Fibroblast of lung (primary cell): ENCODE measurements around the gene RAP1GAP2. TPM values are rescaled to one million over a fixed set of nuclear protein-coding genes. Genes with fewer than 3 reads are reported as not detected.

Experiments used
- DNase-seq, 2 donors: peaks; one replicate each; pipeline versions ENCODE4 v3.0.0 to v3.0.0-alpha.2; 2010; ENCODE audit warnings: low read depth in 2 of 2
- H2AFZ ChIP-seq: 2 replicates; pipeline ENCODE4 v1.5.1; 2012; ENCODE audit warnings: low read length, control low read depth, inconsistent platforms
- H3K27ac ChIP-seq: 2 replicates; pipeline ENCODE4 v1.5.1; 2011; ENCODE audit warnings: low read length, control low read depth; ENCODE audit not compliant: insufficient read depth
- H3K27me3 ChIP-seq: 2 replicates; pipeline ENCODE4 v1.5.1; 2011; ENCODE audit warnings: mild to moderate bottlenecking, low read length; ENCODE audit not compliant: control insufficient read depth, insufficient read depth
- H3K36me3 ChIP-seq: 2 replicates; pipeline ENCODE4 v1.5.1; 2011; ENCODE audit warnings: low read length; ENCODE audit not compliant: control insufficient read depth, insufficient read depth
- H3K4me1 ChIP-seq: 2 replicates; pipeline ENCODE4 v1.5.1; 2011; ENCODE audit warnings: low read length; ENCODE audit not compliant: control insufficient read depth, insufficient read depth; ENCODE audit errors: extremely low read depth
- H3K4me2 ChIP-seq: 2 replicates; pipeline ENCODE4 v1.5.1; 2011; ENCODE audit warnings: low read length, control low read depth; ENCODE audit not compliant: insufficient read depth; ENCODE audit errors: extremely low read depth
- H3K4me3 ChIP-seq, 4 experiments: fragments of 200-600 bp in 1 of 4; sonication (generic) in 1 of 4; replicated peaks in 1 of 4; 2 replicates each; pipeline ENCODE4 v1.5.1; 2011 to 2016; ENCODE audit warnings: low read length in 4 of 4, low read depth in 3 of 4, mild to moderate bottlenecking in 3 of 4, control low read depth in 2 of 4, inconsistent platforms in 1 of 4, mixed read lengths in 1 of 4; ENCODE audit not compliant: insufficient read depth in 1 of 4; ENCODE audit errors: control extremely low read depth in 1 of 4
- H3K79me2 ChIP-seq: 2 replicates; pipeline ENCODE4 v1.5.1; 2012; ENCODE audit warnings: mild to moderate bottlenecking, low read length, inconsistent platforms; ENCODE audit not compliant: control insufficient read depth, insufficient read depth
- H3K9ac ChIP-seq: 2 replicates; pipeline ENCODE4 v1.5.1; 2011; ENCODE audit warnings: mild to moderate bottlenecking, low read length, control low read depth; ENCODE audit not compliant: insufficient read depth
- H3K9me3 ChIP-seq: 2 replicates; pipeline ENCODE4 v1.5.1; 2012; ENCODE audit warnings: low read depth, low read length; ENCODE audit not compliant: control insufficient read depth, insufficient read depth
- H4K20me1 ChIP-seq: 2 replicates; pipeline ENCODE4 v1.5.1; 2011; ENCODE audit warnings: low read length; ENCODE audit not compliant: control insufficient read depth, insufficient read depth; ENCODE audit errors: extremely low read depth
- EZH2 ChIP-seq: IDR thresholded peaks from 2 replicates; pipeline ENCODE4 v1.5.1; 2012; ENCODE audit warnings: low read length, control low read depth, mild to moderate bottlenecking; ENCODE audit errors: missing control alignments
- polyA plus RNA-seq, 2 donors: library from polyadenylated mRNA; depleted of rRNA in 1 of 2; stranded (reverse) in 1 of 2; unstranded in 1 of 2; fragments of >200 nt; gene quantifications; 2 replicates each; pipeline ENCODE4 v1.2.1, GENCODE V29; 2011 to 2012; ENCODE audit warnings: missing spikeins in 1 of 2
- total RNA-seq: library from RNA; depleted of rRNA; stranded (reverse); fragments of >200 nt; gene quantifications from 2 replicates; pipeline ENCODE4 v1.2.1, GENCODE V29; 2014
- TF ChIP-seq, protein P1 (sequence below), 2 donors: IDR thresholded peaks in 1 of 2; conservative IDR thresholded peaks in 1 of 2; 1 replicate in 1 of 2; 2 replicates in 1 of 2; pipeline ENCODE4 v1.5.1; 2011 to 2012; ENCODE audit warnings: low read length in 2 of 2, control low read depth in 1 of 2, inconsistent platforms in 1 of 2, low read depth in 1 of 2, mild to moderate bottlenecking in 1 of 2

The RAP1GAP2 gene
- total and polyA plus RNA-seq, 2 donors (not counting 1 experiment from before 2014, with no cell fraction given): 0.33 to 0.99 TPM

DNA sequence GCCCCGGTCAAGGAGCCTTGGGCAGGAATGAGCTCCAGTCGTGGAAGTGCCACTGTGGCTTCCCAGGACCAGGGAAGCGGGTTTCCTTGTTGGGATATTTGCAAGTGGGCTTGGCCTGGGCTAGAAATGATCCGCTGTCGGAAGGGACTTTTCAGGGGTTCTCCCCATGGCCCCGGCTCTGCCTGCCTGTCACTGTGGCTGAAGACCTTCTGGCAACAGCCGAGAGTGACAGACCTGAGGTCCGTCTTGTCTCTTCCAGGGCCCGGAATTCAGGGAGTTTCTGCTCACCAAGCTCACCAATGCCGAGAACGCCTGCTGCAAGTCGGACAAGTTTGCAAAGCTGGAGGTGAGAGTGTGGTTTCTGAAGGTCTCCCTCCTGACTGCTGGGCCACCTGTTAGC lies 209.5 kb downstream of the RAP1GAP2 start:
- Histone ChIP-seq H3K4me1 (peaks cover 7% of the 10 kb centered on the region), H3K27ac (no peak overlapping the region), H2AFZ (no peak overlapping the region), H3K4me2 (no peak overlapping the region), H3K27me3 (no peaks in the 10 kb centered on the region), H3K36me3 (no peaks in the 10 kb centered on the region), H3K4me3 (no peak overlapping the region), H4K20me1 (no peaks in the 10 kb centered on the region), H3K79me2 (no peaks in the 10 kb centered on the region), H3K9me3 (no peaks in the 10 kb centered on the region), H3K9ac (no peak overlapping the region)
- TF ChIP-seq EZH2: no peak
- TF ChIP-seq, protein P1, sequence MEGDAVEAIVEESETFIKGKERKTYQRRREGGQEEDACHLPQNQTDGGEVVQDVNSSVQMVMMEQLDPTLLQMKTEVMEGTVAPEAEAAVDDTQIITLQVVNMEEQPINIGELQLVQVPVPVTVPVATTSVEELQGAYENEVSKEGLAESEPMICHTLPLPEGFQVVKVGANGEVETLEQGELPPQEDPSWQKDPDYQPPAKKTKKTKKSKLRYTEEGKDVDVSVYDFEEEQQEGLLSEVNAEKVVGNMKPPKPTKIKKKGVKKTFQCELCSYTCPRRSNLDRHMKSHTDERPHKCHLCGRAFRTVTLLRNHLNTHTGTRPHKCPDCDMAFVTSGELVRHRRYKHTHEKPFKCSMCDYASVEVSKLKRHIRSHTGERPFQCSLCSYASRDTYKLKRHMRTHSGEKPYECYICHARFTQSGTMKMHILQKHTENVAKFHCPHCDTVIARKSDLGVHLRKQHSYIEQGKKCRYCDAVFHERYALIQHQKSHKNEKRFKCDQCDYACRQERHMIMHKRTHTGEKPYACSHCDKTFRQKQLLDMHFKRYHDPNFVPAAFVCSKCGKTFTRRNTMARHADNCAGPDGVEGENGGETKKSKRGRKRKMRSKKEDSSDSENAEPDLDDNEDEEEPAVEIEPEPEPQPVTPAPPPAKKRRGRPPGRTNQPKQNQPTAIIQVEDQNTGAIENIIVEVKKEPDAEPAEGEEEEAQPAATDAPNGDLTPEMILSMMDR (conservative IDR thresholded peaks at IDR 0.05 in 1 of 2, IDR thresholded peaks at IDR 0.05 in 1 of 2; ENCODE audit: low read depth in 1 of 2, low read length in 2 of 2): no peak
- no peak for DNase-seq

DNA sequence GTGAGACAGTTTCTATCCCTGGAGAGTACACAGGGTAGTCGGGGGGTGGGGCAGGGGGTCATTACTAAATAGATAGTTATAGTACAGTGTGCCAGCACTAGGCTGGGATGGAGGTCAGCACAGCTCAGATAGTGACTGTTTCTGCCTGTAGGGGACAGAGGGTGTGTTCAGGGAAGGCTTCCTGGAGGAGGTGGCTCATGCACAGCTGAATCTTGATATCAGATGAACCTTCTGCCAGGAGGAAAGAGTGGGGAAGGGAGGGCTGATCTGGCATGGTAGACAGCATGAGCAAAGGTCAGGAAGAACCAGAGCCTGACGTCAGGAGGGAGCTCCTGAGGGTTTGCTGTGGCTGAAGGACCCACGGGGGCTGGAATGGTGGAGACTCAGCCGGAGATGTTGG lies 210.6 kb downstream of the RAP1GAP2 start:
- no peaks in the 10 kb centered on the region for H3K79me2 ChIP-seq
- no peak overlapping the region for H2AFZ ChIP-seq
- peaks cover 7% of the 10 kb centered on the region for H3K4me1 ChIP-seq
- H3K27ac ChIP-seq: no peak overlapping the region
- H3K9me3 ChIP-seq: no peaks in the 10 kb centered on the region
- H3K4me3 ChIP-seq: no peak overlapping the region
- H3K36me3 ChIP-seq: no peaks in the 10 kb centered on the region
- H3K4me2 ChIP-seq: no peak overlapping the region
- TF ChIP-seq, protein P1 (conservative IDR thresholded peaks at IDR 0.05 in 1 of 2, IDR thresholded peaks at IDR 0.05 in 1 of 2; ENCODE audit: low read depth in 1 of 2, low read length in 2 of 2): no peak
- no peak for TF ChIP-seq EZH2
- H4K20me1 ChIP-seq: no peaks in the 10 kb centered on the region
- no peaks in the 10 kb centered on the region for H3K27me3 ChIP-seq
- H3K9ac ChIP-seq: no peak overlapping the region
- DNase-seq: no peak

DNA sequence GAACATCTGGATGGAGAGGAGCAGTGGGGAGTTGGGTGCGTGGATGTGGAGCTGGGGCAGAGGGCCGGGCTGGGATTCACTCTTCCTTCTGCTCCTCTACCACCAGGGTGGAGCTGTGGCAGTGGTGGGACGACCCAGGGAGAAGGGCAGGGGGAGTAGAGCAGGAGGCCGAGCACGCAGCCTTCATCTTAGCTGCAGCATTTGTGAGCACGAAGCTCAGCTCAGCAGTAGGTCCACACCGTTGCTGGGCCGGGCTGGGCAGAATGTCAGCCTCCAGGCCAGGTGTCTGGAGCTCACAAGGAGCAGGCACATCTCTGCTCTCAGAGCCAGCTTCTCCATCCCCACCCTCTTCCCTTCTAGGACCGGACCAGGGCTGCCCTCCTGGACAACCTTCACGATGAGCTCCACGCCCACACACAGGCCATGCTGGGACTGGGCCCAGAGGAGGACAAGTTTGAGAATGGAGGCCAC lies 211.4 kb downstream of the RAP1GAP2 start:
- no peak overlapping the region for H3K4me2 ChIP-seq
- DNase-seq: no peak
- H4K20me1 ChIP-seq: no peaks in the 10 kb centered on the region
- TF ChIP-seq, protein P1 (conservative IDR thresholded peaks at IDR 0.05 in 1 of 2, IDR thresholded peaks at IDR 0.05 in 1 of 2; ENCODE audit: low read depth in 1 of 2, low read length in 2 of 2): no peak
- TF ChIP-seq EZH2: no peak
- H2AFZ ChIP-seq: no peak overlapping the region
- H3K27me3 ChIP-seq: no peaks in the 10 kb centered on the region
- H3K4me1 ChIP-seq: peaks cover 7% of the 10 kb centered on the region
- no peaks in the 10 kb centered on the region for H3K36me3 ChIP-seq
- H3K9ac ChIP-seq: no peak overlapping the region
- no peak overlapping the region for H3K4me3 ChIP-seq
- no peaks in the 10 kb centered on the region for H3K9me3 ChIP-seq
- H3K27ac ChIP-seq: no peak overlapping the region
- H3K79me2 ChIP-seq: no peaks in the 10 kb centered on the region
